H9 (cell line): ENCODE measurements around the gene ADAMTS16. TPM values are rescaled to one million over a fixed set of nuclear protein-coding genes. Genes with fewer than 3 reads are reported as not detected.
A peak's percentile ranks its signal among the peaks of the same experiment; 100 is the strongest.

Source experiments
- DNase-seq: peaks from one replicate; pipeline ENCODE4 v3.0.0-alpha.2; 2017
- H2AFZ ChIP-seq: one replicate; pipeline ENCODE4 v1.6.1; 2013; ENCODE audit warnings: mild to moderate bottlenecking, low read length, control low read depth, moderate library complexity
- H2AK5ac ChIP-seq: 2 replicates; pipeline ENCODE4 v1.6.1; 2013; ENCODE audit warnings: low read length, control low read depth, mixed read lengths; ENCODE audit not compliant: insufficient read length
- H2BK120ac ChIP-seq: one replicate; pipeline ENCODE4 v1.6.1; 2013; ENCODE audit warnings: low read depth, mild to moderate bottlenecking, low read length, control low read depth, inconsistent platforms; ENCODE audit not compliant: poor library complexity, severe bottlenecking
- H2BK12ac ChIP-seq: 2 replicates; pipeline ENCODE4 v1.6.1; 2013; ENCODE audit warnings: low read length, control low read depth, mixed read lengths, low read depth; ENCODE audit not compliant: insufficient read length
- H2BK15ac ChIP-seq: 2 replicates; pipeline ENCODE4 v1.6.1; 2013; ENCODE audit warnings: low read depth, low read length, control low read depth
- H2BK20ac ChIP-seq: one replicate; pipeline ENCODE4 v1.6.1; 2013; ENCODE audit warnings: low read depth, mild to moderate bottlenecking, low read length, control low read depth, inconsistent platforms; ENCODE audit not compliant: poor library complexity, severe bottlenecking
- H2BK5ac ChIP-seq: 2 replicates; pipeline ENCODE4 v1.6.1; 2013; ENCODE audit warnings: low read length, control low read depth, mixed read lengths; ENCODE audit not compliant: insufficient read length
- H3K14ac ChIP-seq: 2 replicates; pipeline ENCODE4 v1.6.1; 2013; ENCODE audit warnings: low read length, control low read depth; ENCODE audit not compliant: insufficient read depth
- H3K18ac ChIP-seq: 2 replicates; pipeline ENCODE4 v1.6.1; 2013; ENCODE audit warnings: low read depth, mild to moderate bottlenecking, mixed read lengths, low read length, control low read depth; ENCODE audit not compliant: insufficient read length
- H3K23ac ChIP-seq: 2 replicates; pipeline ENCODE4 v1.6.1; 2013; ENCODE audit warnings: low read length, control low read depth, mixed read lengths, low read depth; ENCODE audit not compliant: insufficient read length
- H3K23me2 ChIP-seq: 2 replicates; pipeline ENCODE4 v1.6.1; 2013; ENCODE audit warnings: low read depth, mild to moderate bottlenecking, mixed read lengths, low read length, control low read depth; ENCODE audit not compliant: insufficient read length, poor library complexity, severe bottlenecking
- H3K27ac ChIP-seq: 2 replicates; pipeline ENCODE4 v1.5.1; 2013; ENCODE audit warnings: low read length, control low read depth, mixed read lengths, low read depth; ENCODE audit not compliant: insufficient read length
- H3K27me3 ChIP-seq: 2 replicates; pipeline ENCODE4 v1.6.1; 2013; ENCODE audit warnings: low read length, control low read depth, inconsistent platforms; ENCODE audit not compliant: insufficient read depth
- H3K4ac ChIP-seq: 2 replicates; pipeline ENCODE4 v1.6.1; 2013; ENCODE audit warnings: low read depth, mild to moderate bottlenecking, control low read depth, inconsistent platforms, low read length, moderate library complexity
- H3K4me1 ChIP-seq: 2 replicates; pipeline ENCODE4 v1.6.1; 2013; ENCODE audit warnings: low read length, control low read depth, inconsistent platforms; ENCODE audit not compliant: insufficient read depth
- H3K4me2 ChIP-seq: 2 replicates; pipeline ENCODE4 v1.6.1; 2013; ENCODE audit warnings: low read length, control low read depth, mixed read lengths; ENCODE audit not compliant: insufficient read length, insufficient read depth
- H3K56ac ChIP-seq: 2 replicates; pipeline ENCODE4 v1.6.1; 2013; ENCODE audit warnings: low read depth, mild to moderate bottlenecking, mixed read lengths, low read length, control low read depth; ENCODE audit not compliant: insufficient read length
- H3K79me1 ChIP-seq: 2 replicates; pipeline ENCODE4 v1.6.1; 2013; ENCODE audit warnings: low read depth, mild to moderate bottlenecking, moderate library complexity, low read length, control low read depth, inconsistent platforms; ENCODE audit not compliant: insufficient read depth, poor library complexity, severe bottlenecking
- H3K79me2 ChIP-seq: 2 replicates; pipeline ENCODE4 v1.6.1; 2013; ENCODE audit warnings: low read length, control low read depth, inconsistent platforms; ENCODE audit not compliant: insufficient read depth
- H3K9ac ChIP-seq: 2 replicates; pipeline ENCODE4 v1.6.1; 2013; ENCODE audit warnings: low read length, control low read depth, mixed read lengths; ENCODE audit not compliant: insufficient read length; ENCODE audit errors: extremely low read depth
- H3K9me3 ChIP-seq: one replicate; pipeline ENCODE4 v1.6.1; 2013; ENCODE audit warnings: low read depth, low read length, inconsistent platforms; ENCODE audit not compliant: control insufficient read depth
- H3T11ph ChIP-seq: one replicate; pipeline ENCODE4 v1.6.1; 2013; ENCODE audit warnings: mild to moderate bottlenecking, low read length, control low read depth, inconsistent platforms
- H4K20me1 ChIP-seq: one replicate; pipeline ENCODE4 v1.6.1; 2013; ENCODE audit not compliant: control insufficient read depth, insufficient read length, insufficient read depth
- H4K5ac ChIP-seq: 2 replicates; pipeline ENCODE4 v1.6.1; 2013; ENCODE audit warnings: low read depth, mild to moderate bottlenecking, mixed read lengths, low read length, control low read depth; ENCODE audit not compliant: insufficient read length
- H4K8ac ChIP-seq: replicated peaks from 2 replicates; pipeline ENCODE4 v1.6.1; 2013; ENCODE audit warnings: low read length, control low read depth, mixed read lengths, low read depth; ENCODE audit not compliant: insufficient read length
- H4K91ac ChIP-seq: 2 replicates; pipeline ENCODE4 v1.6.1; 2013; ENCODE audit warnings: low read depth, mild to moderate bottlenecking, moderate library complexity, mixed read lengths, low read length, control low read depth; ENCODE audit not compliant: insufficient read length
- H3K27ac Mint-ChIP-seq, 3 experiments: 2 replicates in 2 of 3; 3 replicates in 1 of 3; pipeline ENCODE4 v1.8.0; 2020 to 2021; ENCODE audit warnings: mixed read lengths in 3 of 3, mild to moderate bottlenecking in 1 of 3, moderate library complexity in 1 of 3
- H3K27me3 Mint-ChIP-seq: 2 replicates; pipeline ENCODE4 v1.8.0; 2021; ENCODE audit warnings: low read depth, mild to moderate bottlenecking, moderate library complexity, mixed read lengths
- H3K36me3 Mint-ChIP-seq, 3 experiments: 2 replicates in 2 of 3; 3 replicates in 1 of 3; pipeline ENCODE4 v1.8.0; 2020 to 2021; ENCODE audit warnings: low read depth in 3 of 3, mixed read lengths in 3 of 3; ENCODE audit not compliant: insufficient read depth in 1 of 3
- H3K4me1 Mint-ChIP-seq, 2 experiments: 2 replicates each; pipeline ENCODE4 v1.8.0; 2020; ENCODE audit warnings: mixed read lengths in 2 of 2
- H3K4me3 Mint-ChIP-seq, 2 experiments: 2 replicates in 1 of 2; 3 replicates in 1 of 2; pipeline ENCODE4 v1.8.0; 2020 to 2021; ENCODE audit warnings: mild to moderate bottlenecking in 2 of 2, mixed read lengths in 2 of 2, moderate library complexity in 1 of 2
- H3K9me3 Mint-ChIP-seq, 2 experiments: 2 replicates in 1 of 2; 3 replicates in 1 of 2; pipeline ENCODE4 v1.8.0; 2020; ENCODE audit warnings: mild to moderate bottlenecking in 2 of 2, mixed read lengths in 2 of 2, moderate library complexity in 1 of 2
- CTCF ChIP-seq: fragments of 200-600 bp; sonication (generic); conservative IDR thresholded peaks from 3 replicates; pipeline ENCODE4 v1.8.0; 2021; ENCODE audit warnings: antibody characterized with exemption, mild to moderate bottlenecking
- WGBS: extraction: QIAGEN DNeasy Blood & Tissue Kit; methylation state at CpG from one replicate; pipeline ENCODE4 v1.1.7; 2013; ENCODE audit warnings: missing lambda C conversion rate, low lambda C conversion rate, mixed read lengths; ENCODE audit not compliant: insufficient read length; ENCODE audit errors: extremely low coverage; 5-methylcytosine and 5-hydroxymethylcytosine counted together
- total RNA-seq: library from RNA; stranded (reverse); gene quantifications from 2 replicates; pipeline ENCODE4 v1.2.1, GENCODE V29; 2021

ADAMTS16 gene
- total RNA-seq, 1 experiment from 2014 or later = 4.5 TPM

DNA sequence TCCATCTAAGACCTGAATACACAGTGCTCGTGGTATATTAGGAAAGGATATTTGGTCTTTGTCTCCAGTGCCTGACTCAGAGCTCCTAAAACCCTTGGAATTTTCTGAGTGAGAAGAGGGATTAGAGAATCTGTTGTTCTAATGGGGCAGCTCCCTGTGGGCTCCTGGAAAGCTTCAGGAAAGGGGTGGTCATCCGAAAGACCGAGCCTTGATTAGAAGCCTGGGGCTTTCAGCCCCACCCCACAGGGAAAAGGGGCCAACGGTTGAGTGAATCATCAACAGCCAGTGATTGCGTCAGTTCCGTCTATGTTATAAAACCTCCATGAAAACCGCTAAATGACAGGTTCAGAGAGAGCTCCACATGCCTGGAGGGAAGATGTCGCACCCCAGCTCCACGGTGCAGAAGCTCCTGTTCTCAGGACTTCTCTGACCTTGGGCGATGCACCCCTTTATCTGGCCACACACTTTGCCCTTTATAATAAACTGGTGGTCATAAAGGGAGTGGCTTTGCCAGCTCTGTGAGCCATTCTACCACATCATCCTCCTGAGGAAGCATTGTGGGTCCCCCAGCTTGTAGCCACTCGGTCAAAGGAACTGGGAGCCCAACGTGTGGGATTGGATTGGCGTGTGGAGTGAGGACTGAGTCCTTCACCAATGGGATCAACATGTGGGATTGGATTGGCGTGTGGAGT, 211.3 kb downstream of the ADAMTS16 start:
- H3K36me3 Mint-ChIP-seq = no peaks in the 10 kb centered on the region; a peak in 2 of 7 replicates
- Histone ChIP-seq H3K27ac (no peak overlapping the region), H3K18ac (no peak overlapping the region)

More for the DNA sequence above, 211.3 kb downstream of the ADAMTS16 start:
- H2AK5ac ChIP-seq = no peak overlapping the region
- H3T11ph ChIP-seq = no peak overlapping the region
- Mint-ChIP-seq H3K4me1 (peaks cover 14 to 17% of the 10 kb centered on the region in 2 experiments), H3K27me3 (no peaks in the 10 kb centered on the region), H3K27ac (peak overlapping the region in 2 of 3 experiments; percentile 49 to 90; a peak in 4 of 7 replicates), H3K9me3 (no peaks in the 10 kb centered on the region; a peak in 1 of 5 replicates), H3K4me3 (no peak overlapping the region)
- H3K23me2 ChIP-seq = no peaks in the 10 kb centered on the region
- no peaks in the 10 kb centered on the region for H3K4me1 ChIP-seq
- H3K4ac ChIP-seq = no peak overlapping the region
- H3K23ac ChIP-seq = no peak overlapping the region
- DNase-seq = no peak
- no peak overlapping the region for H3K56ac ChIP-seq
- H4K5ac ChIP-seq = no peak overlapping the region
- no peak overlapping the region for H2BK15ac ChIP-seq
- H3K79me1 ChIP-seq = no peaks in the 10 kb centered on the region
- no peaks in the 10 kb centered on the region for H3K9me3 ChIP-seq
- no peak overlapping the region for H2BK5ac ChIP-seq
- H4K20me1 ChIP-seq = no peaks in the 10 kb centered on the region
- no peak for TF ChIP-seq CTCF
- no peak overlapping the region for H2AFZ ChIP-seq
- no peak overlapping the region for H4K8ac ChIP-seq
- H3K79me2 ChIP-seq = no peaks in the 10 kb centered on the region
- no peak overlapping the region for H2BK12ac ChIP-seq
- no peak overlapping the region for H2BK120ac ChIP-seq
- H2BK20ac ChIP-seq = no peak overlapping the region
- H4K91ac ChIP-seq = no peak overlapping the region
- no peaks in the 10 kb centered on the region for H3K27me3 ChIP-seq
- H3K14ac ChIP-seq = no peak overlapping the region
- H3K4me2 ChIP-seq = no peak overlapping the region
- WGBS = no CpG with 5 or more reads among the region's 14 CpGs
- H3K9ac ChIP-seq = no peak overlapping the region
